Right lobe of liver (tissue), 6 donors: ENCODE measurements around the gene IFT74. TPM values are rescaled to one million over a fixed set of nuclear protein-coding genes. Genes with fewer than 3 reads are reported as not detected.
"Not testable (repeated sequence)": the region's sequence is repeated elsewhere in the genome, so short reads cannot be mapped to it uniquely, and the experiment has no call there.

ENCODE experiments used
- ATAC-seq, 4 donors: fragments of 200-7000 bp; cut with Tn5 transposase; one replicate each; pipeline ENCODE4 v1.9.1; 2020; ENCODE audit warnings: mild to moderate bottlenecking in 4 of 4, moderate library complexity in 4 of 4
- DNase-seq, 3 donors: peaks; one replicate each; pipeline ENCODE4 v3.0.0-alpha.2; 2020
- H3K27ac ChIP-seq, 3 donors: fragments of 200-600 bp; one replicate each; pipeline ENCODE4 v1.8.0; 2022
- H3K27me3 ChIP-seq, 2 donors: fragments of 200-600 bp; one replicate each; pipeline ENCODE4 v1.8.0; 2022
- H3K36me3 ChIP-seq, 4 donors: fragments of 200-600 bp; sonication (generic) in 1 of 4; one replicate each; pipeline versions ENCODE4 v1.5.1 to v1.8.0; 2017 to 2022; ENCODE audit warnings: control low read depth in 1 of 4
- H3K4me1 ChIP-seq, 4 donors: fragments of 200-600 bp; sonication (generic) in 1 of 4; one replicate each; pipeline versions ENCODE4 v1.5.1 to v1.8.0; 2017 to 2022; ENCODE audit warnings: control low read depth in 1 of 4
- H3K4me3 ChIP-seq, 3 donors: fragments of 200-600 bp; one replicate each; pipeline ENCODE4 v1.8.0; 2022
- H3K9me3 ChIP-seq, 4 donors: fragments of 200-600 bp; sonication (generic) in 1 of 4; one replicate each; pipeline versions ENCODE4 v1.5.1 to v1.8.0; 2017 to 2022; ENCODE audit warnings: control low read depth in 1 of 4
- CTCF ChIP-seq, 4 donors: fragments of 200-600 bp in 3 of 4; fragments of 450-650 bp in 1 of 4; IDR thresholded peaks; one replicate each; pipeline versions ENCODE4 v1.5.1 to v1.8.0; 2016 to 2022; ENCODE audit warnings: antibody characterized with exemption in 4 of 4, mild to moderate bottlenecking in 2 of 4
- POLR2A ChIP-seq: fragments of 450-650 bp; IDR thresholded peaks from one replicate; pipeline ENCODE4 v1.6.1; 2017; ENCODE audit warnings: antibody characterized with exemption, mild to moderate bottlenecking
- WGBS: methylation state at CpG from one replicate; pipeline ENCODE4 v1.1.6; 2018; ENCODE audit warnings: low coverage, low lambda C conversion rate; ENCODE audit not compliant: insufficient coverage; ENCODE audit errors: missing lambda C conversion rate; 5-methylcytosine and 5-hydroxymethylcytosine counted together
- intact Hi-C, 2 donors: fragments of 100-400 bp; cut with DNase I; formaldehyde crosslinking; loops; one replicate each; pipeline versions ENCODE4 v1.11.2 to v1.14.1; 2022
- total RNA-seq, 6 experiments: library from RNA; depleted of rRNA in 2 of 6; stranded (reverse); fragments of >200 nt in 2 of 6; fragmentation: NEBNext Ultra II Directional in 3 of 6; extraction: Animal tissue kit (Norgen Biotek cat#: 25700) in 3 of 6; gene quantifications; one replicate each; pipeline versions ENCODE4 v1.1.0 to v1.2.4, GENCODE V29; 2016 to 2023
- donor health status: DM: no; HTN: yes; CAD: no.
- donor health status: DM: no; HTN: no; CAD: no.
- donor health status: DM: no; HTN: no; CAD: no.
- donor health status: DM: no; HTN: yes; CAD: no.
- donor health status: DM: no; HTN: yes; CAD: no.

IFT74 gene
- total RNA-seq, 6 experiments from 2014 or later = 6.2 to 10.2 (median 6.7) TPM

- TF ChIP-seq POLR2A (no peak), CTCF (IDR thresholded peaks at IDR 0.05) (no peak)
- Histone ChIP-seq H3K27ac (no peak overlapping the region), H3K36me3 (no peaks in the 10 kb centered on the region), H3K27me3 (no peaks in the 10 kb centered on the region), H3K4me3 (no peak overlapping the region), H3K9me3 (no peaks in the 10 kb centered on the region), H3K4me1 (no peaks in the 10 kb centered on the region)
- DNase-seq = no peak
- no peak for ATAC-seq
- intact Hi-C loops = no loop called here
- WGBS = 36% methylated on average over 4 of the region's 4 CpGs
These were observed 132.8 kb downstream of the IFT74 start for GRCh38 chr9:27088981-27089380.

GRCh38 chr9:27089706-27090105, 133.5 kb downstream of the IFT74 start:
- Histone ChIP-seq H3K4me3 (no peak overlapping the region), H3K4me1 (no peaks in the 10 kb centered on the region), H3K9me3 (no peaks in the 10 kb centered on the region), H3K36me3 (no peaks in the 10 kb centered on the region), H3K27me3 (no peaks in the 10 kb centered on the region), H3K27ac (no peak overlapping the region)
- TF ChIP-seq POLR2A (no peak), CTCF (IDR thresholded peaks at IDR 0.05) (no peak)
- no peak for DNase-seq
- no peak for ATAC-seq
- 72% methylated on average over 4 of the region's 4 CpGs for WGBS
- intact Hi-C loops = no loop called here

- no peaks in the 10 kb centered on the region for H3K36me3 ChIP-seq
- no peaks in the 10 kb centered on the region for H3K27me3 ChIP-seq
- no peak overlapping the region for H3K4me3 ChIP-seq
- H3K4me1 ChIP-seq = no peaks in the 10 kb centered on the region
- no peak for ATAC-seq
- no peak overlapping the region for H3K27ac ChIP-seq
- no peak for TF ChIP-seq CTCF (IDR thresholded peaks at IDR 0.05)
- TF ChIP-seq POLR2A = no peak
- intact Hi-C loops = no loop called here
- no peak for DNase-seq
- H3K9me3 ChIP-seq = no peaks in the 10 kb centered on the region
These were observed 134.0 kb downstream of the IFT74 start for GRCh38 chr9:27090231-27090630.

GRCh38 chr9:27090711-27091110, 134.5 kb downstream of the IFT74 start:
- H3K36me3 ChIP-seq = no peaks in the 10 kb centered on the region
- DNase-seq = no peak
- H3K4me3 ChIP-seq = no peak overlapping the region
- no peaks in the 10 kb centered on the region for H3K4me1 ChIP-seq
- no peaks in the 10 kb centered on the region for H3K27me3 ChIP-seq
- ATAC-seq = no peak
- WGBS = 100% methylated on average over 1 of the region's 1 CpG
- no peak overlapping the region for H3K27ac ChIP-seq
- intact Hi-C loops = no loop called here
- H3K9me3 ChIP-seq = no peaks in the 10 kb centered on the region
- no peak for TF ChIP-seq CTCF (IDR thresholded peaks at IDR 0.05)
- no peak for TF ChIP-seq POLR2A

GRCh38 chr9:27092496-27092895, 136.3 kb downstream of the IFT74 start:
- 90% methylated on average over 8 of the region's 27 CpGs for WGBS
- H3K27ac ChIP-seq, intact Hi-C loops, H3K4me3 ChIP-seq, H3K27me3 ChIP-seq, H3K9me3 ChIP-seq, H3K4me1 ChIP-seq, ATAC-seq, DNase-seq, H3K36me3 ChIP-seq: not testable (repeated sequence)

GRCh38 chr9:27093384-27094067, 137.3 kb downstream of the IFT74 start:
- 82% methylated on average over 14 of the region's 17 CpGs for WGBS
- DNase-seq, intact Hi-C loops, H3K36me3 ChIP-seq, ATAC-seq, H3K27me3 ChIP-seq, H3K4me1 ChIP-seq, H3K4me3 ChIP-seq, H3K9me3 ChIP-seq, H3K27ac ChIP-seq: not testable (repeated sequence)
